H1 (cell line): ENCODE results near the gene CD180.

Experiments
- EP300 ChIP-seq, 2 experiments: IDR thresholded peaks; 1 replicate in 1 of 2; 2 replicates in 1 of 2; pipeline ENCODE4 v1.6.1; 2011 to 2012; ENCODE audit warnings: low read depth in 2 of 2, low read length in 2 of 2, mild to moderate bottlenecking in 2 of 2, borderline replicate concordance in 1 of 2, inconsistent platforms in 1 of 2, moderate library complexity in 1 of 2
- HDAC2 ChIP-seq, 2 experiments: fragments of 300-600 bp in 1 of 2; sonication (generic) in 1 of 2; IDR thresholded peaks; 2 replicates each; pipeline ENCODE4 v1.6.1; 2011 to 2012; ENCODE audit warnings: low read depth in 2 of 2, low read length in 2 of 2, mild to moderate bottlenecking in 2 of 2, moderate library complexity in 2 of 2, borderline replicate concordance in 1 of 2, inconsistent platforms in 1 of 2
- JUN ChIP-seq: IDR thresholded peaks from 2 replicates; pipeline ENCODE4 v1.6.1; 2011; ENCODE audit warnings: low read depth, mild to moderate bottlenecking, improper control_type of control experiment, low read length
- MAFK ChIP-seq: IDR thresholded peaks from 2 replicates; pipeline ENCODE4 v1.6.1; 2012; ENCODE audit warnings: low read depth, mild to moderate bottlenecking, improper control_type of control experiment, low read length
- POLR2A ChIP-seq, 2 experiments: IDR thresholded peaks; 1 replicate in 1 of 2; 2 replicates in 1 of 2; pipeline ENCODE4 v1.6.1; 2011; ENCODE audit warnings: low read depth in 2 of 2, low read length in 2 of 2, mild to moderate bottlenecking in 2 of 2; ENCODE audit errors: control extremely low read depth in 1 of 2
- POLR2AphosphoS5 ChIP-seq: IDR thresholded peaks from 2 replicates; pipeline ENCODE4 v1.6.1; 2011; ENCODE audit warnings: low read depth, low read length
- RBBP5 ChIP-seq: IDR thresholded peaks from 2 replicates; pipeline ENCODE4 v1.7.1; 2012; ENCODE audit warnings: low read depth, mild to moderate bottlenecking, inconsistent platforms, low read length, moderate library complexity, borderline replicate concordance
- TAF7 ChIP-seq: optimal IDR thresholded peaks from 2 replicates; pipeline ENCODE3; 2011; ENCODE audit warnings: low read depth, mild to moderate bottlenecking, inconsistent platforms, low read length, moderate library complexity, borderline replicate concordance
- TEAD4 ChIP-seq: IDR thresholded peaks from 2 replicates; pipeline ENCODE4 v1.6.1; 2012; ENCODE audit warnings: low read depth, low read length, inconsistent platforms, mixed read lengths
- YY1 ChIP-seq: IDR thresholded peaks from 2 replicates; pipeline ENCODE4 v1.6.1; 2011; ENCODE audit warnings: low read depth, mild to moderate bottlenecking, low read length
- TF ChIP-seq, protein P1 (sequence below), 3 experiments: IDR thresholded peaks; 1 replicate in 2 of 3; 2 replicates in 1 of 3; pipeline versions ENCODE4 v1.5.1 to v1.6.1; 2011; ENCODE audit warnings: low read length in 3 of 3, mild to moderate bottlenecking in 3 of 3, inconsistent platforms in 2 of 3, low read depth in 1 of 3, moderate library complexity in 1 of 3; ENCODE audit not compliant: insufficient read depth in 1 of 3; ENCODE audit errors: control extremely low read depth in 1 of 3
- TF ChIP-seq, protein P2 (sequence below): IDR thresholded peaks from 2 replicates; pipeline ENCODE4 v1.6.1; 2012; ENCODE audit warnings: inconsistent platforms

DNA sequence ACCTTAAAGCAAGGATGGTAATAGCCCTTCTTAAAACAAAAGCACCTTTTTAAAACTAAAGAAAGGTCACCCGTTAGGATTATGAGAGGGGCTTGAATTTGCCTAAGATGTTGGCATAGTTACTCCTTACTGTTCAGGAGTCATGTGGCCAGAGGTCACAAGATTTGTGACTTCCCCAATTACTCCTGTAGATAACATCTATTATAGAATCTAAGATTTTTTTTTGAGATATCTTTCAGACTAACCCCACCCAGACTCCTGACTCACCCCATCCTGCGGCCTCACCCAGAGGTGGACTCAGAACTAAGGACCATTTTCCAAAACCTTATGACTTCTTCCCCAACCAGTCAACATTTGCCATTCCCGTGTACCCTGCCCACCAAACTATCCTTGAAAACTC, 2.4 kb downstream of the CD180 start:
- TF ChIP-seq RBBP5 (no peak), POLR2A (IDR thresholded peaks at IDR 0.05; ENCODE audit: control extremely low read depth in 1 of 2, low read depth in 2 of 2, low read length in 2 of 2) (no peak), EP300 (IDR thresholded peaks at IDR 0.05; ENCODE audit: borderline replicate concordance in 1 of 2, low read depth in 2 of 2, low read length in 2 of 2) (no peak), MAFK (no peak), HDAC2 (IDR thresholded peaks at IDR 0.05; ENCODE audit: borderline replicate concordance in 1 of 2, low read depth in 2 of 2, low read length in 2 of 2) (no peak), YY1 (no peak), JUN (no peak), POLR2AphosphoS5 (no peak), TAF7 (no peak), TEAD4 (no peak)
- TF ChIP-seq, protein P1, sequence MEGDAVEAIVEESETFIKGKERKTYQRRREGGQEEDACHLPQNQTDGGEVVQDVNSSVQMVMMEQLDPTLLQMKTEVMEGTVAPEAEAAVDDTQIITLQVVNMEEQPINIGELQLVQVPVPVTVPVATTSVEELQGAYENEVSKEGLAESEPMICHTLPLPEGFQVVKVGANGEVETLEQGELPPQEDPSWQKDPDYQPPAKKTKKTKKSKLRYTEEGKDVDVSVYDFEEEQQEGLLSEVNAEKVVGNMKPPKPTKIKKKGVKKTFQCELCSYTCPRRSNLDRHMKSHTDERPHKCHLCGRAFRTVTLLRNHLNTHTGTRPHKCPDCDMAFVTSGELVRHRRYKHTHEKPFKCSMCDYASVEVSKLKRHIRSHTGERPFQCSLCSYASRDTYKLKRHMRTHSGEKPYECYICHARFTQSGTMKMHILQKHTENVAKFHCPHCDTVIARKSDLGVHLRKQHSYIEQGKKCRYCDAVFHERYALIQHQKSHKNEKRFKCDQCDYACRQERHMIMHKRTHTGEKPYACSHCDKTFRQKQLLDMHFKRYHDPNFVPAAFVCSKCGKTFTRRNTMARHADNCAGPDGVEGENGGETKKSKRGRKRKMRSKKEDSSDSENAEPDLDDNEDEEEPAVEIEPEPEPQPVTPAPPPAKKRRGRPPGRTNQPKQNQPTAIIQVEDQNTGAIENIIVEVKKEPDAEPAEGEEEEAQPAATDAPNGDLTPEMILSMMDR (IDR thresholded peaks at IDR 0.05; ENCODE audit: control extremely low read depth in 1 of 3, insufficient read depth in 1 of 3, low read depth in 1 of 3, low read length in 3 of 3) = no peak
- TF ChIP-seq, protein P2, sequence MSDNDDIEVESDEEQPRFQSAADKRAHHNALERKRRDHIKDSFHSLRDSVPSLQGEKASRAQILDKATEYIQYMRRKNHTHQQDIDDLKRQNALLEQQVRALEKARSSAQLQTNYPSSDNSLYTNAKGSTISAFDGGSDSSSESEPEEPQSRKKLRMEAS = no peak
